K562 (cell line): ENCODE data around the gene RGS7. TPM values are rescaled to one million over a fixed set of nuclear protein-coding genes. Genes with fewer than 3 reads are reported as not detected.

Experiments
- ATAC-seq: fragments of 200-7000 bp; cut with Tn5 transposase; 3 replicates; pipeline ENCODE4 v1.9.1; 2020; ENCODE audit warnings: moderate library complexity
- BruUV-seq: library from RNA; stranded (reverse); fragments of 400-500 nt; replicated peaks from 2 replicates; lab custom pipeline; 2021; lab: Mats Ljungman, UMichigan
- CTCF ChIA-PET: fragments of 300-600 bp; formaldehyde crosslinking; extraction: SDS; loops from one replicate; lab custom pipeline; 2021; ENCODE audit warnings: low intra/inter-chr PET ratio; lab: Yijun Ruan, JAX
- POLR2A ChIA-PET: fragments of 300-600, 350-650 bp; sonication (Branson Sonifier 250); formaldehyde crosslinking; extraction: SDS; loops from one replicate; lab custom pipeline; 2021; ENCODE audit warnings: antibody characterized with exemption, inconsistent platforms; lab: Yijun Ruan, JAX
- DNase-seq, 4 experiments: peaks; one replicate each; pipeline versions ENCODE4 v3.0.0 to v3.0.0-alpha.2; 2011 to 2018; ENCODE audit warnings: low spot score in 3 of 4, mixed read lengths in 3 of 4; ENCODE audit errors: extremely low read depth in 1 of 4
- FAIRE-seq: peaks from 2 replicates; lab custom pipeline; 2011; peaks lifted over from hg19 to GRCh38; lab: Jason Lieb, UNC
- H2AFZ ChIP-seq: 2 replicates; pipeline ENCODE4 v1.6.0; 2011; ENCODE audit warnings: low read depth, low read length, control low read depth, inconsistent platforms
- H3K27ac ChIP-seq: fragments of 200-600 bp; 3 replicates; pipeline ENCODE4 v1.8.0; 2011; ENCODE audit warnings: low read depth, mild to moderate bottlenecking, control low read depth, inconsistent platforms, low read length, moderate library complexity, mixed read lengths; ENCODE audit errors: extremely low read depth
- H3K27me3 ChIP-seq, 2 experiments: fragments of 300-600 bp in 1 of 2; 2 replicates in 1 of 2; 3 replicates in 1 of 2; pipeline versions ENCODE4 v1.6.0 to v1.8.0; 2011; ENCODE audit warnings: inconsistent platforms in 2 of 2, low read length in 2 of 2, mild to moderate bottlenecking in 1 of 2, mixed read lengths in 1 of 2, moderate library complexity in 1 of 2; ENCODE audit not compliant: control insufficient read depth in 2 of 2, insufficient read depth in 2 of 2
- H3K36me3 ChIP-seq: fragments of 300-600 bp; 3 replicates; pipeline ENCODE4 v1.8.0; 2011; ENCODE audit warnings: mild to moderate bottlenecking, low read length, inconsistent platforms; ENCODE audit not compliant: control insufficient read depth, insufficient read depth
- H3K4me1 ChIP-seq, 2 experiments: fragments of 200-600 bp in 1 of 2; replicated peaks in 1 of 2; 2 replicates in 1 of 2; 3 replicates in 1 of 2; pipeline versions ENCODE4 v1.5.1 to v1.8.0; 2011; ENCODE audit warnings: inconsistent platforms in 2 of 2, low read length in 2 of 2, mild to moderate bottlenecking in 1 of 2, mixed read lengths in 1 of 2, moderate library complexity in 1 of 2; ENCODE audit not compliant: control insufficient read depth in 2 of 2, insufficient read depth in 2 of 2
- H3K4me2 ChIP-seq: 2 replicates; pipeline ENCODE4 v1.6.1; 2011; ENCODE audit warnings: low read length, control low read depth, inconsistent platforms, mixed read lengths; ENCODE audit not compliant: insufficient read depth
- H3K4me3 ChIP-seq: fragments of 200-600 bp; sonication (generic), shearing (Covaris generic); 2 replicates; pipeline ENCODE4 v1.5.1; 2016; ENCODE audit warnings: control low read depth, inconsistent platforms
- H3K79me2 ChIP-seq: fragments of 200-600 bp; 3 replicates; pipeline ENCODE4 v1.8.0; 2011; ENCODE audit warnings: low read length, inconsistent platforms; ENCODE audit not compliant: control insufficient read depth, insufficient read depth
- H3K9ac ChIP-seq, 2 experiments: 2 replicates each; pipeline versions ENCODE4 v1.6.0 to v1.6.1; 2011; ENCODE audit warnings: low read depth in 2 of 2, low read length in 2 of 2, control low read depth in 1 of 2, inconsistent platforms in 1 of 2, mild to moderate bottlenecking in 1 of 2, mixed read lengths in 1 of 2; ENCODE audit not compliant: insufficient read depth in 1 of 2
- H3K9me1 ChIP-seq: one replicate; pipeline ENCODE4 v1.6.0; 2011; ENCODE audit warnings: inconsistent platforms, mild to moderate bottlenecking, low read length, moderate library complexity; ENCODE audit not compliant: control insufficient read depth, insufficient read depth
- H3K9me3 ChIP-seq: replicated peaks from 2 replicates; pipeline ENCODE4 v1.5.1; 2011; ENCODE audit warnings: low read depth, low read length, inconsistent platforms; ENCODE audit not compliant: control insufficient read depth, insufficient read depth
- H4K20me1 ChIP-seq: replicated peaks from 2 replicates; pipeline ENCODE4 v1.6.1; 2011; ENCODE audit warnings: low read length, inconsistent platforms, mixed read lengths; ENCODE audit not compliant: control insufficient read depth, insufficient read depth
- CBX3 ChIP-seq, 2 experiments: IDR thresholded peaks; 1 replicate in 1 of 2; 2 replicates in 1 of 2; pipeline ENCODE4 v1.6.1; 2012; ENCODE audit warnings: inconsistent platforms in 2 of 2, low read length in 2 of 2, borderline replicate concordance in 1 of 2, control low read depth in 1 of 2
- CBX8 ChIP-seq: fragments of 200-600 bp; sonication (generic); IDR thresholded peaks from 2 replicates; pipeline ENCODE4 v1.6.1; 2012; ENCODE audit warnings: borderline replicate concordance, mixed run types, low read depth, mild to moderate bottlenecking, moderate library complexity, mixed read lengths, low read length, control low read depth, inconsistent platforms; ENCODE audit not compliant: poor library complexity, severe bottlenecking; ENCODE audit errors: extremely low read depth
- DMBX1 ChIP-seq: fragments of 250-450 bp; sonication (Bioruptor Pico); IDR thresholded peaks from 2 replicates; pipeline ENCODE4 v1.8.0; 2022; ENCODE audit warnings: inconsistent platforms, mild to moderate bottlenecking, moderate library complexity, borderline replicate concordance
- E2F4 ChIP-seq: sonication (generic); formaldehyde crosslinking; IDR thresholded peaks from 2 replicates; pipeline ENCODE4 v1.8.0; 2022; ENCODE audit warnings: mild to moderate bottlenecking, low read depth, missing genetic modification reagents
- ID3 ChIP-seq, 2 experiments: fragments of 250-450 bp in 1 of 2; fragments of 450-650 bp in 1 of 2; sonication (Bioruptor Pico) in 1 of 2; IDR thresholded peaks; 2 replicates each; pipeline versions ENCODE4 v1.6.1 to v1.8.0; 2016 to 2021; ENCODE audit warnings: mild to moderate bottlenecking in 2 of 2, moderate library complexity in 2 of 2, missing compliant biosample characterization in 1 of 2, missing genetic modification characterization in 1 of 2
- JUN ChIP-seq, 2 experiments: sonication (generic) in 1 of 2; formaldehyde crosslinking in 1 of 2; IDR thresholded peaks; 2 replicates each; pipeline versions ENCODE4 v1.6.1 to v1.8.0; 2012 to 2022; ENCODE audit warnings: borderline replicate concordance in 2 of 2, mild to moderate bottlenecking in 2 of 2, improper control_type of control experiment in 1 of 2, low read depth in 1 of 2, low read length in 1 of 2, missing genetic modification reagents in 1 of 2
- MCM2 ChIP-seq: fragments of 450-650 bp; IDR thresholded peaks from 2 replicates; pipeline ENCODE4 v1.6.1; 2017; ENCODE audit warnings: low read depth, mild to moderate bottlenecking
- ZC3H8 ChIP-seq: fragments of 450-650 bp; IDR thresholded peaks from 2 replicates; pipeline ENCODE4 v1.6.1; 2017
- ZFPM2 ChIP-seq: fragments of 250-450 bp; sonication (Bioruptor Pico); IDR thresholded peaks from 2 replicates; pipeline ENCODE4 v1.5.1; 2022; ENCODE audit warnings: mild to moderate bottlenecking
- ZNF696 ChIP-seq: fragments of 250-450 bp; sonication (Bioruptor Pico); conservative IDR thresholded peaks from 2 replicates; pipeline ENCODE4 v1.4.0; 2020; ENCODE audit warnings: mild to moderate bottlenecking, moderate library complexity
- ZNF77 ChIP-seq: fragments of 250-450 bp; sonication (Bioruptor Pico); IDR thresholded peaks from 2 replicates; pipeline ENCODE4 v1.5.0; 2020
- WGBS: fragments of 100-300 bp; shearing (Covaris generic); methylation state at CpG from one replicate; pipeline ENCODE4 v1.1.6; 2016; ENCODE audit warnings: low coverage, mixed read lengths; ENCODE audit not compliant: insufficient coverage; ENCODE audit errors: missing lambda C conversion rate; 5-methylcytosine and 5-hydroxymethylcytosine counted together
- in situ Hi-C: fragments of 300-500 bp; cut with MboI; formaldehyde crosslinking; loops from 4 replicates; pipeline ENCODE4 v1.15.0; 2018; ENCODE audit warnings: inconsistent platforms, mixed read lengths
- intact Hi-C: fragments of 100-400 bp; cut with micrococcal nuclease; formaldehyde crosslinking; loops from 2 replicates; pipeline ENCODE4 v1.14.2; 2022
- polyA plus RNA-seq, 8 experiments: library from polyadenylated mRNA; depleted of rRNA in 4 of 8; stranded (reverse) in 5 of 8; unstranded in 3 of 8; fragments of >200 nt; fragmentation: Nextera tagmentation in 2 of 8; fragmentation: Illumina TruSeq in 1 of 8; extraction: Ambion mirVana in 2 of 8; extraction: Trizol in 1 of 8; gene quantifications; 2 replicates each; pipeline versions ENCODE4 v1.2.1 to v1.2.3, GENCODE V29; 2011 to 2014; ENCODE audit warnings: inconsistent platforms in 1 of 8, missing spikeins in 1 of 8
- total RNA-seq, 7 experiments: library from RNA; depleted of rRNA in 6 of 7; stranded (reverse); fragments of >200 nt in 6 of 7; fragmentation: Illumina TruSeq in 2 of 7; extraction: Trizol in 2 of 7; gene quantifications; 2 replicates each; pipeline versions ENCODE4 v1.2.1 to v1.2.3, GENCODE V29; 2011 to 2021; ENCODE audit warnings: low replicate concordance in 1 of 7

Gene RGS7
- total and polyA plus RNA-seq, 9 of the 15 experiments (the other 6 are each of a cell fraction or from before 2014, with no cell fraction given) = not detected

DNA sequence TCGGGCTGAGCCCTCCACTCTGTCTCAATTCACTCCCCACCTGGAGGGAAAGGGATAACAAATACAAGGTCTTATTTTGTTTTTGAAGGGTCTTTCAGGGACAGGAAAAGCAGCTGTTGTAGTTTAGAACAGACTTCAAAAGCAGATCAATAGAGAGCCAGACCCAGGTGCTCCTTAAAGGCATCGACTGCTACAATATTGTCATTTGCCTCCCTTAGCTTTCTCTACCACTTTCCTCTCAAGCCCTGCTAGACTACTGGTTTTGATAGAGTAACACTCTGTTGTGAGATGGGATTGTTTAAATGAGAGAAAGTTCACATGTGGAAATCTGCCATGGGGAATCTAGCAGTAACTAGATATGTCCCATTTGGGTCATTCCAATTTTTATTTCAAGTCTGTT, 24.0 kb downstream of the RGS7 start:
- no peak overlapping the region for H3K27ac ChIP-seq
- H3K4me1 ChIP-seq = no peaks in the 10 kb centered on the region
- intact Hi-C loops = no loop called here
- H3K9ac ChIP-seq = no peak overlapping the region
- no peak for TF ChIP-seq ZC3H8
- no peak for TF ChIP-seq ZFPM2
- no peak for TF ChIP-seq CBX3 (IDR thresholded peaks at IDR 0.05; ENCODE audit: borderline replicate concordance in 1 of 2, low read length in 2 of 2)
- TF ChIP-seq DMBX1 (CRISPR knock-in tag) = no peak
- TF ChIP-seq CBX8 = no peak
- no peak for TF ChIP-seq JUN (IDR thresholded peaks at IDR 0.05; ENCODE audit: borderline replicate concordance, low read depth, low read length)
- TF ChIP-seq JUN (CRISPR knock-in tag; IDR thresholded peaks at IDR 0.05; ENCODE audit: borderline replicate concordance) = no peak
- TF ChIP-seq ZNF696 = no peak
- no peak for TF ChIP-seq E2F4 (CRISPR knock-in tag)
- TF ChIP-seq ID3 (CRISPR knock-in tag; IDR thresholded peaks at IDR 0.05) = no peak
- no peak for TF ChIP-seq ID3 (tag; IDR thresholded peaks at IDR 0.05)
- no peak for TF ChIP-seq ZNF77 (CRISPR knock-in tag)
- no peak for TF ChIP-seq MCM2
- no peaks in the 10 kb centered on the region for H3K36me3 ChIP-seq
- H3K79me2 ChIP-seq = no peaks in the 10 kb centered on the region
- BruUV-seq = no TSS peak
- DNase-seq = no peak
- no peak for ATAC-seq
- no peaks in the 10 kb centered on the region for H3K27me3 ChIP-seq
- 0% methylated on average over 2 of the region's 2 CpGs for WGBS
- peaks cover 3% of the 10 kb centered on the region; the same call in 1 of the 2 replicates for H3K9me3 ChIP-seq
- H3K9me1 ChIP-seq = no peaks in the 10 kb centered on the region
- in situ Hi-C loops = no loop called here
- H2AFZ ChIP-seq = no peak overlapping the region
- no peaks in the 10 kb centered on the region for H4K20me1 ChIP-seq
- ChIA-PET POLR2A (no interaction called here), CTCF (no interaction called here)
- no peak overlapping the region for H3K4me2 ChIP-seq
- H3K4me3 ChIP-seq = no peak overlapping the region
- no peak for FAIRE-seq
